NAMALWA (cell line): ENCODE data around the gene SNRPA.

Experiments
- DNase-seq: peaks from one replicate; pipeline ENCODE4 v3.0.0-alpha.2; 2015; ENCODE audit warnings: low spot score

SNRPA gene

DNA sequence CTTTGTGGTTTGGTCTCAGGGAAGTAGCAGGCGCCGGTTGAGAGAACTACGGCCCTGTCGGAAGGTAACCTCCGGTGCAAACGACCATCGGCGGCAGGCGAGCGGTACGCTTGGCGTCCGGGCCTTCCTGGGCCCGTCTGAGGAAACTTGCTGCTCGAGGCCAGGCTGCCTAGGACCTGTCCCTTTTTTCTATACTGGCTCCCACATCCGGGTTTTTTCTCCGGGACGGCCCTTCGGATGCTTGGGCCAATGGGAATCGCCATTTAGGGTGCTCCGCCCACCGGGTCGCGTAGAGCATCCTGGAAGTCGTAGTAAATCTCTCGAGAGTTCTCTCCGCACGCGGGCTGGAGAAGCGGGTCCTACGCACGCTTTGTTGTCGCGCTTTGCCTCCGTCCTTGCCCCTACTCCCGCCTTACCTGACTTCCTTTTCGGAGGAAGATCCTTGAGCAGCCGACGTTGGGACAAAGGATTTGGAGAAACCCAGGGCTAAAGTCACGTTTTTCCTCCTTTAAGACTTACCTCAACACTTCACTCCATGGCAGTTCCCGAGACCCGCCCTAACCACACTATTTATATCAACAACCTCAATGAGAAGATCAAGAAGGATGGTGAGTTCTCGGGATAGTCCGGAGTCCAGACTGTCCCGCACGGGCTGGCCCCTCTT is at the start of gene SNRPA:
TSS of gene SNRPA (plus strand) at position 330 of the 664 bp plus-strand sequence. CDS start at position 536, 206 bp downstream.
- DNase-seq = peak; percentile 98

DNA sequence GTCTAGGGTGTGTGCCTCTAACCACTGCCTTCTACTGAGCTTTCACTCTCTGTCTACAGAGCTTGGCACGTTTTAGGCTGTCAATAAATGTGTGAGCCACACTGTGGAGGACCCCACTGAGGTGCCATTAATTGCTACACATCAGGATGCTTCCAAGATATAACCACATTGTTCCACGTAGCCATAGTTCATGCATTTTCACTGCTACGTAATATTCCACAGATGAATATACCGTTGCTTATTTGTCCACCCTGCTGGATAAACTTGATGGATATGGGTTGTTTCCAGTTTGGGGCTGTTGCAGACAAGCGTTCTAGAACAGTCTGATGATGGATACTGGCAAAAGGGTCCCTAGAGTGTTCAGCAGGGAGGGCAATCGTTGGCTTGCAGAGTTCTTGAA is 49.2 kb upstream of the SNRPA start:
- DNase-seq = no peak

DNA sequence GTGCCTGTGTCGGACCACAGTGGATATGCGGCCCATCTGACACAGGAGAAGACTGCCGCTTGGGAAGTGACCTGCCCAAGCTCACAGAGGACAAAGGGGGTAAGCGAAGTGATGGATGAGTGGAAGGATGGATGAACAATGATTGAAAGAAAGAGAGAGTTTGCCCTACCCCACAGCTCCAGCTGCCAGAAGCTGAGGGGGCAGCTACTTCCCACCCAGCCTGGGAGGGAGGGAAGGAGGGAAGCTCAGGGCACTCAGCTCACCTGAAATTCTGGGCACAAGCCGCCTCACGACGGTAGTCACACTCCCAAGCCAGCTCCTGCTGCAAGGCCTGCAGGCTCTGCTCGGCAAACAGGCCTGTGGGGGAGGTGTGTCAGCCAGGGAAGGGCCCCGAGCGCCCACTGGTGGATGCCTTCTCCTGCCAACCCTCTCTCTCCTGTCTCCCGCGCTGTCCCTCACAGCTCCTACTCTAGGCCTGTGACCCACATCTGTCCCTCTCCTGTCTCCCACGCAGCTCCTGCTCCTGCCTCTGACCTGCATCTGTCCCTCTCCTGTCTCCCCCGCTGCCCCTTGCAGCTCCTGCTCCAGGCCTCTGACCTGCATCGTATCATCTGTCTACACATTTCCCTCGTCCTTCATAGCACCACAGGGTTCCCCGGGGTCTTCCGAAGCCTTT is 48.5 kb upstream of the SNRPA start:
- no peak for DNase-seq

DNA sequence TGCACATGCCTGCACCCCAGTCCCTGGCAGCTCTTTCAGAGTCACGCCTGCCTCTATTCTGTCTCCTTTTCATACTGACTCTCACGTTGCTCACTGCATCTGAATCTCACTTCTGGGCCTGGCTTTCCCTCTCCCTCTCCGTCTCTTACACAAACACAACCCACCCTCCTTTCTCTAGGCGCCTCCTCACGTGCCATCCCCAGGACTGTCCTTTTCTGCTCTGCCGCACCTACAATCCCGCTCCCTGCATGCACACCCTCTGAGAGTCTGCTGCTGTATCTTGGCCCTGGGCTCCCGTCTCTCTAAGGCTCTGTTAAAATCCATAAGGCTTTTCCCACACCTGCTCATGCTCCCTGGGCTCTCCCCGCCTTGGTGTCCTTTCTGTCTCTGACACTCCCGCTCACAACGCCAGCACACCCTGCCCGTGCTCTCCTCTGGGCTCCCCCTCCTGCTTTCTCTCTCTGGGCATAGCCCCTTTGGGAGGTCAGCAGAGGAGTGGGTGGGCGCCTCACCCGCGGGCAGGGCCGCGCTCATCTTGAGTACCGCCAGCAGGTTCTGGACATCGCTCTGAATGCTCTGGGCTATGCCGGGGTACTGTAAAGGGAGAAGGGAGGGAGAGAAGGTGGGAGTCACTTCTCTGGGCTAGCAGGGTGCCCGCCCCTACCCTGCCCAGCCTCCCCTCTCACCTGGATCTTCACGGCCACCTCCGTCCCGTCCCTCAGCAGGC is 47.8 kb upstream of the SNRPA start:
- DNase-seq = no peak

DNA sequence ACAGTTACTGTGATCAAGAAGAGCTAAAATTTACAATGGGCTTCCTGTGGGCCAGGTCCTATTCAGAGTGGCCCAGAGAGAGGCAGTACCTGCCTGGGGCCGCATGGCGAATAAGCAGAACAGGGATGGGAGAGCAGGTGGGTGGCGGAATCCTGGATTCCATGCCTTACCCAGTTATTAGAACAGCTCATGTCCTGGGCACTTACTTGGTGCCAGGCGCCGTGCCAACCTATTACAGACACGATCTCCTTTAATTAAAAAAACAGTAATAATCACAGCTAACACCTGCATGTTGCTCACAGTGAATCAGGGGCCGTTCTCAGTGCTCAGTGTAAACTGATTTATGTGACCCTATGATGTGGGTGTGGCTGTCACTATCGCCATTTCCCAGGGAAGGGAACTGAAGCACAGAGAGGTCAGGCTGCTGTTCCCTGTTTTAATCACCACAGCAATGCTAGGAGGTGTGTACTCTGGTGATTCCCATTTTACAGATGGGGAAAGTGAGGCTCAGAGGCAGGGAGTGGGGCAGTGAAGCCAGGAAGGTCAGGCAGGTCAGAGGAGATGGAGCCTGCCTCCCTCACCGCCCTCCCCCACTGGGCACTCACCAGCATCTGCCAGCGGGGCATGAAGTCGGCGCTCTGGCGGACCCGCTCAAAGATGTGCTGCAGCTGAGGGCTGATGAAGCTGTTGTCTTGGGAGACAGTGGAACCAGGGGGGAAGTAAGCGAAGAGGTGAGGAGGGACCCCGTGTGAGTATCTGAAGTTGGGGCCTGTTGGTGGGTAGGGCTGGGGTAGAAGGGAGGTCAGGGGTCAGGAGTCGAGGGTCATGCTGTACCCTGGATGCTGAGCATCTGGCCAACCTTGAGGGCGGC is 46.3 kb upstream of the SNRPA start:
- DNase-seq = no peak

DNA sequence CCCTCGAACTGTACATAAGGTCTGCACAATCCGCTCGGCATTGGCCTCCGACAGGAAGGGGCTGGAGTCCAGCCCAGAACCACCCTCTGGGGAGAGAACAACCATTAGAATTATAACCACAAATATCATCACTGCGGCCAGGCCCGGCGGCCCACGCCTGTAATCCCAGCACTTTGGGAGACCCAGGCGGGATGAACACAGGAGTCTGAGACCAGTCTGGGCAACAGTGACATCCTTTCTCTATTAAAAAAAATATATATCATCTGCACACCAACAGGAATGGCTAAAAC is 45.7 kb upstream of the SNRPA start:
- DNase-seq = no peak

DNA sequence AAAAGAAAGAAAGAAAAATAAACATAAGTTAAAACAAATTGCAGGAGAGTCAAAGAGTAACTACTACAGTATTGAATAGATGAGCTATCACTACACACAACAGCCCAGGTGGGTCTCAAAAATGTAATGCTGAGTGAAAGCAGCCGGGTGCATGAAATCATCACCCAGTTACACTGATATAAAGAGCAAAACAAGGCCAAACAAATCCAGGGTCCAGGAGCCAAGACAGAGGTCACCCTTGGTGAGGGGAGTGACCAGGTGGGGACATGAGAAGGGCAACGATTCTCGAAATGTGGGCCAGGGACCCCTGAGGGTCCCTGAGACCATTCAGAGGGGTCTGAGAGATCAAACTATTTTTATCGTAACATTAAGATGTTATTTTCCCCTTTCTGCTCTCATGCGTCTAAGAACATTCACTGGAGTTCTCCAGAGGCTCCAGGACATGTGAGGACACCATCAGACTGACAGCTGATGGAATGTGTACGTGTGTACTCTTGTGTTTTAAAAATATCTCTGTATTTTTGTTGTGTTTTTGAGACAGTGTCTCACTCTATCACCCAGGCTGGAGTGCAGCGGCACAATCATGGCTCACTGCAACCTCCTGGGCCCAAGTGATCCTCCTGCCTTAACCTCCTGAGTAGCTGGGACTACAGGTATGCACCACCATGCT is 44.9 kb upstream of the SNRPA start:
- DNase-seq = no peak

DNA sequence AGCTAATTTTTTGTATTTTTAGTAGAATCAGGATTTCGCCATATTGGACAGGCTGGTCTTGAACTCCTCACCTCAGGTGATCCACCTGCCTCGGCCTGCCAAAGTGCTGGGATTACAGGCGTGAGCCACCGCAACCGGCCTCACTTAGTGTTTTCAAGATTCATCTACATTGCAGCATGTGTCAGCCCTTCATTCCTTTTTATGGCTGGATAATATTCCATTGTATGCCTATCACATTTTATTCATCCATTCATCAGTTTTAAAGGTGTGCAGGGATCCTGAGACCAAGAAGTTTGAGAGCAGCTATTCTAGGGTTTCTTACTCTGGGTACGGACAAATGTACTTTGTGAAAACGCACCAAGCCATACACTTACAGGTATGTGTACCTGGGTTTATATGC is 43.4 kb upstream of the SNRPA start:
- DNase-seq = no peak

DNA sequence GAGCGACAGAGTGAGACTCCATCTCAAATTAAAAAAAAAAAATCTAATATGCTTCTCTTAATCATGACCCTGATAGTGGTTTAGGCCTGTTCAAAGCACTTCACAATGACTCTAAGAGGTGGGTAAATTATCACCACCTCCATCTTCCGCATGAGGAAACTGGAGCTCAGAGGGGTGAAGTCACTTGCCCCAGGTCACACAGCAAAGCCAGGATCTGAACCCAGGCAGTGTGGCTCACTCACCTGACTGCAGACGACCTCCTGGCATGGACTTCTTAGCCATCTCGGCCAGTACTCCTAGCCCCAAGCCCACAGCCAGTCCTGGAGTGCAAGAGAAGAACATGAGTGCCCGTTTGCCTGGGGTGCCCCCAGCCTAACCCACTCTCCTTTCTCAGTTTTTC is 41.2 kb upstream of the SNRPA start:
- DNase-seq = no peak

DNA sequence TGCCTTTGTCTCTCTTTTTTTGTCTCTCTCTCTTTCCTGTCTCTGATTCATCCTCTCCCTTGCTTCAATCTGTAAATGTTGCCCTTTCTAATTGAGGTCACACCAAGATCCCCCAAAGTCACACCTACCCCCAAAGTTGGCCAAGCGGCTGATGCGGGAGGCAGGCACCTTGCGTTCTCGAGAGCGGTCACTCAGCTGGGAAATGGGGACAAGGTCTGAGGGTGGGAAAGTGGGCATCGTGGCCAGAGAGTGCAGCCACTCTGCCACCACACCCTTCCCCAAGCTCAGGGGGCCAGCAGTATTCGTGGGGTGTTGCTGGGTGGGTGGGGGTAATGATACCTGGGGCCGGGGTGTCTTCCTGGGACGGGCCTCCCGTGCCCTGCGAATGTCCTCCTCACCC is 37.1 kb upstream of the SNRPA start:
- no peak for DNase-seq

DNA sequence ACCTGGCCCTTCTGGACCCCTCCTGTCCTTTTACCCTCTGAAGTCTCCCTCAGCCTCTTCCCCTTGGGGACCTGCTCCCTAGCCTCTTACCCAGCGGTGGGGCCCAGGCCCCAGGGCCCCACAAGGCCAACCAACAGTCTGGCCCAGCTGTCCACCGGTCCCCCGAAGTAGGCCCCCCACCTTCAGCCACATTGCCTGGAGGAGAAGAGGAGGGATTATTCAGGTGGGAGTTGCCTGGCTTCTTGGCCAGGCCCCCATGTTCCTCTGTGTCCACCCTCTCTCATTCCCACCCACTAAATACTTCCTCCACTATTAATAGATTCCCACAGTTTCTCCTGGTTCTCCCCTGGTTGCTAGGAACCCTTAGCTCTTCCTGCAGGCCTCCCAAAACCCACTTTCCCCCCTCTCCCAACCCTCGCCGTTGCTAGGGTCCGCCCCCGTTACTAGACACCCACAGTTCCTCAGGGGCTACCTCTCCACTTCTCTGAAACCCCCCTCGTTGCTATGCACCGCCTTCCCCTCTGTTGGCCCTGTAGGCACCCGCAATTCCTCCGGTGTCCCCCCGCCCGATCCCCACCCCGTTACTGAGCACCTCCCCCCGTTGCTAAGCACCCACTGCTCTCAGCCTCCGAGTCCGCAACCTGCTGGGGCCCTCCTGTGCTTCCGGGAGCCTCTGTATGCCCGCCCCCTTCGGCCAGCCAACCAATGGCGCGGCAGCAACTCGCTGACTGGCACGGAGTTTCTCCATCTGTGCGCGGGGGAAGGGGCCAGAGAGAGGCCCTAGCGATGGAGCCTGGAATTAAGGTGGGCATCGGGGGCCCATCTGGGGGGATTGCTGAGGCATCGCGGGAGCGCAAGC is 36.3 kb upstream of the SNRPA start:
- DNase-seq = peak; percentile 95

DNA sequence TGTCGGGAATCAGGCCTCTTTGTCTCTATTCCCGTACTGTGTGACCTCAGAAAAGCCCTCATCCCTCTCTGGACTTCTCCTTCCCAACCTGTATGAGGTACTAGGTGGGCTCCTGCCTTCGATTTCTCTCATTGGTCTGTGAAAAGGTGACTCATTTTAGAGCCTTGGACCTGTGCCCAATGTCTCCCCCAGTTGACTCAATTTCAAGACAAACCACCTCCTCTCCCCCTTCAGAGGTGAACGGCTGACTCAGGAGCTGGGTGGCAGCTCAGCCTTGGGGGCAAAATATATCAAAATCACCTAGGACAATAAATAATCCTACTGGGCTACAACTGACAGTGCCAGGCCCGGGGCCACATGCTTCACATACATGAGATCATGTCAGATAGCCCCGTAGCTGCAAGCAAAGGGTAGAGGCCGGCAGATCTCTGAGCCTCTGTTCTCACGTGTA is 34.9 kb upstream of the SNRPA start:
- peak; percentile 65 for DNase-seq

DNA sequence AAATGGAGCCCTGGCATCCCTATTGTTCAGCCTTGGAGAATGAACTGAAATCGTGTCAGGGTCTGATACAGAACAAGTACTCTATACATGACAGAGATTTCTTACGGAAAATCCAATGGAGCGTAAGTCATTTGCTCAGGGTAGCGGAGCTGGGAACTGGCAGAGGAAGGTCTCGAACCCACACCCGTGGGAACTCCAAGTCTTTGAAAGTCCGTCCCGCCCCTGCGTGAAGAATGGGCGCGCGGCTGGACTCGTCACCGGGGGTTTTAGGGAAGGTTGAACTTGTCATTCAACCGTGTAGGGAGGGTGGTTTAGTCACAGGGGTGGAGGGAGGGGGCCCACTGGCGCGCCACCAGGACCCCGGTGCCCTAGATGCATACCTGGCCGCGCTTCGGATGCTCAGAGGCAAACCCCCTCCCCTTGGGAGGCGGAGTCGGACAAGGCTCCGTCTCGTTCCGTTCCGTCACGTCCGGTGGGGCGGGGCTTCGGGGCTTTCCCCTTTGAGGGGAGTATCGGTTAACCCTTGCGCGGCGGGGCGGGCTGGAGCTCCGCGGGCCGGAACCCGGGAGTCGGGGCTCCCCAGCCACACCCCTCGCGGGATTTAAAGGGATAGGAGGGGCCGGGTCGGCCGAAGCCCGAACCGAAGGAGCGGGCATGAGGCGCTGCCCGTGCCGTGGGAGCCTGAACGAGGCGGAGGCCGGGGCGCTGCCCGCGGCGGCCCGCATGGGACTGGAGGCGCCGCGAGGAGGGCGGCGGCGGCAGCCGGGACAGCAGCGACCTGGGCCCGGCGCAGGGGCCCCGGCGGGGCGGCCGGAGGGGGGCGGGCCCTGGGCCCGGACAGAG is 34.3 kb upstream of the SNRPA start, which contains the start of the genes COQ8B and ITPKC:
TSS of gene COQ8B (minus strand) at position 405 of the 843 bp plus-strand sequence. CDS start 2,254 bp downstream, outside the sequence.
TSS of gene ITPKC (plus strand) at position 631 of the 843 bp plus-strand sequence. CDS start at position 655, 24 bp downstream.
- DNase-seq = peak; percentile 99

DNA sequence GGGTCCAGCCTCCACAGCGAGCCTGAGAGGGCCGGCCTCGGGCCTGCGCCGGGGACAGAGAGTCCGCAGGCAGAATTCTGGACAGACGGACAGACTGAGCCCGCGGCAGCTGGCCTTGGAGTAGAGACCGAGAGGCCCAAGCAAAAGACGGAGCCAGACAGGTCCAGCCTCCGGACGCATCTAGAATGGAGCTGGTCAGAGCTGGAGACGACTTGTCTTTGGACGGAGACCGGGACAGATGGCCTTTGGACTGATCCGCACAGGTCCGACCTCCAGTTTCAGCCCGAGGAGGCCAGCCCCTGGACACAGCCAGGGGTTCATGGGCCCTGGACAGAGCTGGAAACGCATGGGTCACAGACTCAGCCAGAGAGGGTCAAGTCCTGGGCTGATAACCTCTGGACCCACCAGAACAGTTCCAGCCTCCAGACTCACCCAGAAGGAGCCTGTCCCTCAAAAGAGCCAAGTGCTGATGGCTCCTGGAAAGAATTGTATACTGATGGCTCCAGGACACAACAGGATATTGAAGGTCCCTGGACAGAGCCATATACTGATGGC is 33.6 kb upstream of the SNRPA start:
- DNase-seq = peak; percentile 32

DNA sequence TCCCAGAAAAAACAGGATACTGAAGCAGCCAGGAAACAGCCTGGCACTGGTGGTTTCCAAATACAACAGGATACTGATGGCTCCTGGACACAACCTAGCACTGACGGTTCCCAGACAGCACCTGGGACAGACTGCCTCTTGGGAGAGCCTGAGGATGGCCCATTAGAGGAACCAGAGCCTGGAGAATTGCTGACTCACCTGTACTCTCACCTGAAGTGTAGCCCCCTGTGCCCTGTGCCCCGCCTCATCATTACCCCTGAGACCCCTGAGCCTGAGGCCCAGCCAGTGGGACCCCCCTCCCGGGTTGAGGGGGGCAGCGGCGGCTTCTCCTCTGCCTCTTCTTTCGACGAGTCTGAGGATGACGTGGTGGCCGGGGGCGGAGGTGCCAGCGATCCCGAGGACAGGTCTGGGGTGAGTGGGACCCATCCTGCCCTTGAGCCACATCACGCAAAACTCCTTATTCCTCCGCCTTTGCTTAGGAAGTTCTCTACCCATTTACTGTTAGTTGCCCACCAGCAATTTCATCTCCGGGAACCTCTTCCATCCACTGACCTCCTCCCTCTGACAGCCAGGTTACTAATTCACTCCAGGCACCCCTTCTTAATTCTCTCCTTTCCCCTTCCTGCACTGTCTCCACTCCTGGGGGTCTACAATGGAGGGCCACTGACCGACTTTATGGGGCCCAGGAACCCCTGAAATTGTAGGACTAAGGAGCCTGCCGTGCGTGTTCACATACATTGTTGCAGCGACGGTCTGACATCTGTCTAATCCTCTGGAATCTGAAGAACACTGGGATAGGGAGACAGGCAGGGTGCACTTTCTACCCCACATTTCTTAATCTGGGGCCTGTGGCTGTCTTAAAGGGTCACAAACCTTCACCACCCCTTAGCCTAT is 32.9 kb upstream of the SNRPA start:
- peak; percentile 37 for DNase-seq

DNA sequence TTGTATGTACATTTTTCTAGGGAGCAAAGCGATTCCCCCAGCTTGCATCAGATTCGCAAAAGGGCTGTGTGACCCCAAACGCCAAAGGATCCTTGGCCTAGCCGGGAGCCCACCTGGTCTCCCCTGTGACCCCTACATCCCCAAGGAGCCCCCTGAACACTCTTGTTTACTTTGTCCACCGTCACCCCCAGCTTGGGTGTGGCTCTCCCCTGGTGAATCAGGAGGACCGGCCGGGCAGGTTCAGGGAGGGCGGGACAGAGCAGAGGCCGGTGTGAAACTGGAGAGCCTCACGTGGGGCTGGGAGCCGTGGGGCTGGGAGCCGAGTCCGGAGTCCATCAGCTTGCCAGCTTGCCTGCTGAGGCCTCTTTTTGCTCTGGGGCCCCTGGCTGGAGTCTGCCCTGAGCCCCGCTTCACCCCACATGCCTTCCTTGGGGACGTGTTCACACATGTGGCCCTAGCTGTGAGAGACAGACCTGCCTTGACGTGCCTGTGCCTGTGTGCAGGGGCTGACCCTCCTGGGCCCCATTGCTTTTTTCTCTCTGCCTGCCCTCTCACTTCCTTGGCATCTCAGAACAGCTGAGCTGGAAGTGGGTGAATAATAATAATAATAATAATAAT is 32.1 kb upstream of the SNRPA start:
- DNase-seq = peak; percentile 58

DNA sequence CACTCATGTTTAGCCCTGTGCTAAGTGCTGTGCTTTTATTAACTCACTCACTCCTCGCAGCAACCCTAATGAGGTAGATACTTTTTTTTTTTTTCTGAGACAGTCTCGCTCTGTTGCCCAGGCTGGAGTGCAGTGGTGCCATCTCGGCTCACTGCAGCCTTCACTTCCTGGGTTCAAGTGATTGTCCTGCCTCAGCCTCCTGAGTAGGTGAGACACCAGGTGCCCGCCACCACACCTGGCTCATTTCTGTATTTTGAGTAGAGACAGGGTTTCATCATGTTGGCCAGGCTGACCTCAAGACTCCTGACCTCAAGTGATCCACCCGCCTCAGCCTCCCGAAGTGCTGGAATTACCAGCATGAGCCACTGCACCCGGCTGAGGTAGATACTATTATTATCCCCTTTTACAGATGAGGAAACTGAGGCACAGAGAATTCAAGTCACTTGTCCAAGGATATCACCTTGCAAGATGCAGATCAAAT is 31.5 kb upstream of the SNRPA start:
- no peak for DNase-seq

DNA sequence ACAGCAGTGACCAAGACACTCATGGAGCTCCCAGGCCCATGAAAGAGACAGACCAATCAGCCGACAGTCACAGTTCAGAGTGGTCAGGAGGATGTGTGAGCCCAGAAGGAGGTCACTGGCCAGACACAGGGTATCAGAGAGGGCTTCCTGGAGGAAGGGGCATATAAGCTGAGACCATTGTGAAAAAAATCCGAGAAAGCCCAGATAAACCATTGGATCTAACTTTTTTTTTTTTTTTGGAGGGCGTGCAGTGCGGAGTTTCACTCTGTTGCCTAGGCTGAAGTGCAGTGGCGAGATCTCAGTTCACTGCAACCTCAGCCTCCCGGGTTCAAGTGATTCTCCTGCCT is 29.9 kb upstream of the SNRPA start:
- DNase-seq = no peak
